B cell (primary cell): ENCODE measurements around the gene UNC5C. TPM values are rescaled to one million over a fixed set of nuclear protein-coding genes. Genes with fewer than 3 reads are reported as not detected.
"Not testable (repeated sequence)": the region's sequence is repeated elsewhere in the genome, so short reads cannot be mapped to it uniquely, and the experiment has no call there.

ENCODE experiments used
- ATAC-seq: fragments of 200-7000 bp; cut with Tn5 transposase; one replicate; pipeline ENCODE4 v1.10.0; 2021; ENCODE audit warnings: low read depth, mild to moderate bottlenecking, moderate number of reproducible peaks, moderate library complexity
- CTCF ChIA-PET: fragments of 350-600 bp; sonication (Branson Sonifier 250); formaldehyde crosslinking; loops from one replicate; lab custom pipeline; 2021; ENCODE audit warnings: antibody characterized with exemption, inconsistent platforms; lab: Charles Lee
- POLR2A ChIA-PET: fragments of 350-600 bp; sonication (Branson Sonifier 250); formaldehyde crosslinking; loops from one replicate; lab custom pipeline; 2021; ENCODE audit warnings: antibody characterized with exemption; lab: Charles Lee
- DNase-seq: peaks from one replicate; pipeline ENCODE4 v3.0.0; 2013
- H2AFZ ChIP-seq: 2 replicates; pipeline ENCODE4 v1.6.1; 2012; ENCODE audit warnings: mild to moderate bottlenecking, low read depth, low read length; ENCODE audit not compliant: insufficient read depth, poor library complexity, severe bottlenecking
- H3K27ac ChIP-seq, 2 donors: 1 replicate in 1 of 2; 2 replicates in 1 of 2; pipeline ENCODE4 v1.5.1; 2012 to 2013; ENCODE audit warnings: low read length in 2 of 2, mild to moderate bottlenecking in 2 of 2, moderate library complexity in 1 of 2
- H3K27me3 ChIP-seq, 4 experiments: fragments of 200-600 bp in 1 of 4; sonication (generic) in 1 of 4; replicated peaks in 1 of 4; 1 replicate in 2 of 4; 2 replicates in 2 of 4; pipeline versions ENCODE4 v1.6.1 to v1.7.0; 2013 to 2016; ENCODE audit warnings: low read length in 3 of 4, mild to moderate bottlenecking in 2 of 4, mixed read lengths in 1 of 4, moderate library complexity in 1 of 4; ENCODE audit not compliant: insufficient read depth in 4 of 4, control insufficient read depth in 3 of 4; ENCODE audit errors: control extremely low read depth in 1 of 4
- H3K36me3 ChIP-seq, 2 experiments: replicated peaks in 1 of 2; 1 replicate in 1 of 2; 2 replicates in 1 of 2; pipeline versions ENCODE4 v1.6.1 to v1.7.1; 2013; ENCODE audit warnings: low read length in 1 of 2; ENCODE audit not compliant: insufficient read depth in 2 of 2, control insufficient read depth in 1 of 2; ENCODE audit errors: control extremely low read depth in 1 of 2, extremely low read depth in 1 of 2
- H3K4me1 ChIP-seq, 2 donors: fragments of 200-600 bp in 1 of 2; sonication (generic) in 1 of 2; 1 replicate in 1 of 2; 2 replicates in 1 of 2; pipeline versions ENCODE4 v1.5.1 to v1.6.1; 2013 to 2017; ENCODE audit warnings: low read length in 2 of 2; ENCODE audit not compliant: control insufficient read depth in 2 of 2, insufficient read depth in 2 of 2
- H3K4me2 ChIP-seq: replicated peaks from 2 replicates; pipeline ENCODE3; 2012; ENCODE audit warnings: mild to moderate bottlenecking, low read depth, low read length; ENCODE audit not compliant: poor library complexity, severe bottlenecking
- H3K4me3 ChIP-seq, 5 experiments: fragments of 200-600 bp in 1 of 5; sonication (generic) in 1 of 5; 1 replicate in 3 of 5; 2 replicates in 2 of 5; pipeline versions ENCODE4 v1.5.1 to v1.7.0; 2011 to 2016; ENCODE audit warnings: low read length in 4 of 5, mild to moderate bottlenecking in 4 of 5, low read depth in 2 of 5, control low read depth in 1 of 5, moderate library complexity in 1 of 5; ENCODE audit not compliant: insufficient read depth in 1 of 5; ENCODE audit errors: control extremely low read depth in 1 of 5, extremely low read depth in 1 of 5
- H3K79me2 ChIP-seq: fragments of 200-600 bp; sonication (generic); one replicate; pipeline ENCODE4 v1.6.0; 2016; ENCODE audit warnings: low read length; ENCODE audit not compliant: control insufficient read depth, insufficient read depth
- H3K9ac ChIP-seq: fragments of 200-600 bp; sonication (generic); 2 replicates; pipeline ENCODE4 v1.6.1; 2017; ENCODE audit warnings: mild to moderate bottlenecking, low read length, moderate library complexity
- H3K9me3 ChIP-seq, 3 donors: one replicate each; pipeline versions ENCODE4 v1.6.1 to v1.7.1; 2013; ENCODE audit warnings: low read length in 2 of 3; ENCODE audit not compliant: control insufficient read depth in 2 of 3, insufficient read depth in 1 of 3; ENCODE audit errors: control extremely low read depth in 1 of 3
- H4K20me1 ChIP-seq: 2 replicates; pipeline ENCODE4 v1.6.0; 2012; ENCODE audit warnings: mild to moderate bottlenecking, low read length; ENCODE audit not compliant: insufficient read depth, control insufficient read depth, poor library complexity, severe bottlenecking
- H3K27ac Mint-ChIP-seq: one replicate; pipeline ENCODE4 v1.8.0; 2021; ENCODE audit warnings: mixed read lengths
- H3K27me3 Mint-ChIP-seq: one replicate; pipeline ENCODE4 v1.8.0; 2021; ENCODE audit warnings: mixed read lengths
- H3K4me1 Mint-ChIP-seq: one replicate; pipeline ENCODE4 v1.8.0; 2021; ENCODE audit warnings: mixed read lengths
- H3K4me3 Mint-ChIP-seq: one replicate; pipeline ENCODE4 v1.8.0; 2021; ENCODE audit warnings: mixed read lengths
- H3K9me3 Mint-ChIP-seq: one replicate; pipeline ENCODE4 v1.8.0; 2022; ENCODE audit warnings: mixed read lengths; ENCODE audit not compliant: insufficient read depth
- CTCF ChIP-seq: fragments of 200-600 bp; IDR thresholded peaks from one replicate; pipeline ENCODE4 v1.8.0; 2022; ENCODE audit warnings: antibody characterized with exemption, mild to moderate bottlenecking
- EZH2 ChIP-seq: IDR thresholded peaks from 2 replicates; pipeline ENCODE4 v1.6.1; 2012; ENCODE audit warnings: borderline replicate concordance, low read depth, mild to moderate bottlenecking, moderate library complexity, low read length; ENCODE audit not compliant: insufficient read depth, poor library complexity, severe bottlenecking
- WGBS: methylation state at CpG from one replicate; pipeline ENCODE4 v1.1.5; 2013; ENCODE audit warnings: missing lambda C conversion rate; ENCODE audit not compliant: insufficient coverage; 5-methylcytosine and 5-hydroxymethylcytosine counted together
- intact Hi-C: fragments of 100-400 bp; cut with micrococcal nuclease; formaldehyde crosslinking; loops from one replicate; pipeline ENCODE4 v1.10.0; 2022
- polyA plus RNA-seq: library from polyadenylated mRNA; depleted of rRNA; stranded (reverse); fragments of >200 nt; gene quantifications from 2 replicates; pipeline ENCODE4 v1.2.3, GENCODE V29; 2012
- total RNA-seq, 2 donors: library from RNA; stranded (reverse); fragments of 120-200 nt in 1 of 2; gene quantifications; 1 replicate in 1 of 2; 2 replicates in 1 of 2; pipeline versions ENCODE4 v1.2.3 to v1.2.4, GENCODE V29; 2013 to 2022

Gene UNC5C
- total and polyA plus RNA-seq, 2 donors (not counting 1 experiment from before 2014, with no cell fraction given): not detected

- CTCF ChIA-PET: no interaction called here
- TF ChIP-seq CTCF: no peak
- TF ChIP-seq EZH2: no peak
- H3K9ac ChIP-seq: no peak overlapping the region
- Mint-ChIP-seq H3K27ac (no peak overlapping the region), H3K4me3 (no peak overlapping the region), H3K4me1 (no peaks in the 10 kb centered on the region), H3K27me3 (peaks cover 3% of the 10 kb centered on the region), H3K9me3 (no peaks in the 10 kb centered on the region)
- no peaks in the 10 kb centered on the region for H4K20me1 ChIP-seq
- peaks cover 0 to 7% (median 0%) of the 10 kb centered on the region in 3 donors for H3K9me3 ChIP-seq
- intact Hi-C loops: no loop called here
- no peaks in the 10 kb centered on the region for H3K36me3 ChIP-seq
- DNase-seq: no peak
- H3K27ac ChIP-seq: no peak overlapping the region
- no peaks in the 10 kb centered on the region for H3K4me1 ChIP-seq
- POLR2A ChIA-PET: no interaction called here
- H3K4me2 ChIP-seq: no peak overlapping the region
- no peaks in the 10 kb centered on the region for H3K27me3 ChIP-seq
- H3K4me3 ChIP-seq: no peak overlapping the region
- ATAC-seq: no peak
- no peaks in the 10 kb centered on the region for H3K79me2 ChIP-seq
- 57% methylated on average over 1 of the region's 5 CpGs for WGBS
- no peak overlapping the region for H2AFZ ChIP-seq
These were observed 407.4 kb downstream of the UNC5C start for GRCh38 chr4:95141361-95141760.

- H3K4me1 Mint-ChIP-seq, H3K4me3 Mint-ChIP-seq, H3K9me3 ChIP-seq, intact Hi-C loops, CTCF ChIA-PET, DNase-seq, POLR2A ChIA-PET, H3K27ac ChIP-seq, ATAC-seq, H3K36me3 ChIP-seq, H3K27me3 Mint-ChIP-seq, H3K79me2 ChIP-seq, H2AFZ ChIP-seq, H3K9ac ChIP-seq, H3K27me3 ChIP-seq, H3K9me3 Mint-ChIP-seq, H4K20me1 ChIP-seq, H3K27ac Mint-ChIP-seq, H3K4me2 ChIP-seq, H3K4me1 ChIP-seq, H3K4me3 ChIP-seq: not testable (repeated sequence)
- 93% methylated on average over 14 of the region's 14 CpGs for WGBS
These were observed 409.3 kb downstream of the UNC5C start for GRCh38 chr4:95139424-95139823.

- intact Hi-C loops, H4K20me1 ChIP-seq, H3K4me2 ChIP-seq, H3K36me3 ChIP-seq, CTCF ChIA-PET, H3K4me3 Mint-ChIP-seq, H3K9ac ChIP-seq, H2AFZ ChIP-seq, POLR2A ChIA-PET, DNase-seq, H3K4me3 ChIP-seq, H3K4me1 Mint-ChIP-seq, H3K27ac Mint-ChIP-seq, ATAC-seq, H3K27ac ChIP-seq, H3K4me1 ChIP-seq, H3K9me3 ChIP-seq, H3K79me2 ChIP-seq, H3K9me3 Mint-ChIP-seq, H3K27me3 ChIP-seq, H3K27me3 Mint-ChIP-seq: not testable (repeated sequence)
- no CpG with 5 or more reads among the region's 4 CpGs for WGBS
These were observed 414.8 kb downstream of the UNC5C start for GRCh38 chr4:95134016-95134415.
